Progenitor cell of endocrine pancreas (in vitro differentiated cells): ENCODE results near the gene DQX1. TPM values are rescaled to one million over a fixed set of nuclear protein-coding genes. Genes with fewer than 3 reads are reported as not detected.
A peak's percentile ranks its signal among the peaks of the same experiment; 100 is the strongest.

Experiments
- DNase-seq: peaks from one replicate; pipeline ENCODE4 v3.0.0; 2021; ENCODE audit warnings: low spot score; ENCODE audit not compliant: unreplicated experiment
- H3K27ac Mint-ChIP-seq: 2 replicates; pipeline ENCODE4 v1.8.0; 2021; ENCODE audit warnings: mild to moderate bottlenecking, moderate library complexity, mixed read lengths
- H3K27me3 Mint-ChIP-seq: 2 replicates; pipeline ENCODE4 v1.8.0; 2021; ENCODE audit warnings: mixed read lengths
- H3K36me3 Mint-ChIP-seq: 2 replicates; pipeline ENCODE4 v1.8.0; 2022; ENCODE audit warnings: mixed read lengths; ENCODE audit not compliant: insufficient read depth
- H3K4me1 Mint-ChIP-seq: 2 replicates; pipeline ENCODE4 v1.8.0; 2021; ENCODE audit warnings: low read depth, mixed read lengths
- H3K4me3 Mint-ChIP-seq: 2 replicates; pipeline ENCODE4 v1.8.0; 2021; ENCODE audit warnings: low read depth, mild to moderate bottlenecking, moderate library complexity, mixed read lengths
- H3K9me3 Mint-ChIP-seq: 2 replicates; pipeline ENCODE4 v1.8.0; 2021; ENCODE audit warnings: low read depth, mixed read lengths
- CTCF ChIP-seq: fragments of 200-600 bp; sonication (generic); IDR thresholded peaks from one replicate; pipeline ENCODE4 v1.5.0; 2021; ENCODE audit warnings: antibody characterized with exemption, mild to moderate bottlenecking; ENCODE audit not compliant: unreplicated experiment
- total RNA-seq: library from RNA; stranded (reverse); gene quantifications from 2 replicates; pipeline ENCODE4 v1.2.1, GENCODE V29; 2021

Gene DQX1
- total RNA-seq, 1 donor from 2014 or later = 1.5 TPM

- DNase-seq = no peak
- H3K9me3 Mint-ChIP-seq = no peaks in the 10 kb centered on the region
Measured at GRCh38 chr2:74512744-74513604, 13.1 kb downstream of the DQX1 start.

GRCh38 chr2:74511104-74511989, 14.7 kb downstream of the DQX1 start:
- Mint-ChIP-seq H3K36me3 (no peaks in the 10 kb centered on the region), H3K4me3 (no peak overlapping the region), H3K27me3 (peaks cover 54% of the 10 kb centered on the region), H3K27ac (no peak overlapping the region), H3K9me3 (no peaks in the 10 kb centered on the region), H3K4me1 (peaks cover 18% of the 10 kb centered on the region)
- no peak for DNase-seq
- TF ChIP-seq CTCF = no peak

More at GRCh38 chr2:74512744-74513604, 13.1 kb downstream of the DQX1 start:
- peaks cover 70% of the 10 kb centered on the region for H3K27me3 Mint-ChIP-seq
- H3K4me3 Mint-ChIP-seq = no peak overlapping the region
- H3K27ac Mint-ChIP-seq = peak overlapping the region; percentile 78
- peaks cover 11% of the 10 kb centered on the region for H3K4me1 Mint-ChIP-seq
- no peaks in the 10 kb centered on the region for H3K36me3 Mint-ChIP-seq
- no peak for TF ChIP-seq CTCF

GRCh38 chr2:74510272-74510671, 15.8 kb downstream of the DQX1 start:
- peaks cover 18% of the 10 kb centered on the region for H3K4me1 Mint-ChIP-seq
- no peak for DNase-seq
- TF ChIP-seq CTCF = no peak
- H3K9me3 Mint-ChIP-seq = no peaks in the 10 kb centered on the region
- H3K27me3 Mint-ChIP-seq = peaks cover 47% of the 10 kb centered on the region
- no peak overlapping the region for H3K27ac Mint-ChIP-seq
- H3K4me3 Mint-ChIP-seq = no peak overlapping the region
- H3K36me3 Mint-ChIP-seq = peaks cover 1% of the 10 kb centered on the region

GRCh38 chr2:74507926-74508520, 18.0 kb downstream of the DQX1 start:
- DNase-seq = no peak
- peak overlapping the region; percentile 100 for H3K27ac Mint-ChIP-seq
- H3K9me3 Mint-ChIP-seq = no peaks in the 10 kb centered on the region
- TF ChIP-seq CTCF = no peak
- H3K4me3 Mint-ChIP-seq = peak overlapping the region; percentile 99
- H3K36me3 Mint-ChIP-seq = peaks cover 12% of the 10 kb centered on the region
- H3K27me3 Mint-ChIP-seq = peaks cover 36% of the 10 kb centered on the region
- H3K4me1 Mint-ChIP-seq = peaks cover 27% of the 10 kb centered on the region
